8988T (cell line): ENCODE results near the gene ICOS.
"Not testable (repeated sequence)": the region's sequence is repeated elsewhere in the genome, so short reads cannot be mapped to it uniquely, and the experiment has no call there.

ENCODE experiments used
- DNase-seq: peaks from one replicate; pipeline ENCODE4 v3.0.0; 2011

The ICOS gene

GRCh38 chr2:203983064-203983715 lies 46.6 kb downstream of the ICOS start:
- no peak for DNase-seq

DNA sequence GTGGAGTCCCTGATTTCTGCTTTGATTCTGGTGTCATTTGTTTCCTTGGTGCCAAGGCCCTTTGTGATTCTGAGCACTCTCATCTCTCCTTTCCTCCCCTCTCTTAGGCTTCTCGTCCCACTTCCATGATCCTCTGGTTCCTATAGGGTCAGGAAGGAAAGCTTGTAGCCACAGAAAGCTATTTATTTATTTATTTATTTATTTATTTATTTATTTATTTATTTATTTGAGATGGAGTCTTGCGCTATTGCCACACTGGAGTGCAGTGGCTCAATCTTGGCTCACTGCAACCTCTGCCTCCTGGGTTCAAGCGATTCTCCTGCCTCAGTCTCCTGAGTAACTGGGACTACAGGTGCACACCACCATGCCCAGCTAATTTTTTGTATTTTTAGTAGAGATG lies 49.4 kb downstream of the ICOS start:
- DNase-seq = not testable (repeated sequence)

DNA sequence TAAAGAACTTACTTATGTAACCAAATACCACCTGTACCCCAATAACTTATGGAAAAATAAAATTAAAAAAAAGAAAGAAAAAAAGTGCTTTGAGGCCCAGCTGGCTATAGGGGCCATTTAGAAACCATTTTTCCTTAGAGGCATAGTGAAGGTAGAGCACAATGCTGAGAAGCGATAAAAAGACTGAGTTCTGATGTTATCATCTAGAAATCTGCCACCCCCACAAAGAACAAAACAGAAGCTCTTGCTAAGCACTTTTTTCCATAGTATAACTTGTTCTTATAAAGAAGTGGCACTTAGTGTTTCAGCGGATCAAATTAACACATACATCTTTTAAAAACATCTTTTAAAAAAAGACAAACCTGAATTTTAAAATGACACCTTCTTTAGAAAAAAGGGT lies 51.4 kb downstream of the ICOS start:
- no peak for DNase-seq

DNA sequence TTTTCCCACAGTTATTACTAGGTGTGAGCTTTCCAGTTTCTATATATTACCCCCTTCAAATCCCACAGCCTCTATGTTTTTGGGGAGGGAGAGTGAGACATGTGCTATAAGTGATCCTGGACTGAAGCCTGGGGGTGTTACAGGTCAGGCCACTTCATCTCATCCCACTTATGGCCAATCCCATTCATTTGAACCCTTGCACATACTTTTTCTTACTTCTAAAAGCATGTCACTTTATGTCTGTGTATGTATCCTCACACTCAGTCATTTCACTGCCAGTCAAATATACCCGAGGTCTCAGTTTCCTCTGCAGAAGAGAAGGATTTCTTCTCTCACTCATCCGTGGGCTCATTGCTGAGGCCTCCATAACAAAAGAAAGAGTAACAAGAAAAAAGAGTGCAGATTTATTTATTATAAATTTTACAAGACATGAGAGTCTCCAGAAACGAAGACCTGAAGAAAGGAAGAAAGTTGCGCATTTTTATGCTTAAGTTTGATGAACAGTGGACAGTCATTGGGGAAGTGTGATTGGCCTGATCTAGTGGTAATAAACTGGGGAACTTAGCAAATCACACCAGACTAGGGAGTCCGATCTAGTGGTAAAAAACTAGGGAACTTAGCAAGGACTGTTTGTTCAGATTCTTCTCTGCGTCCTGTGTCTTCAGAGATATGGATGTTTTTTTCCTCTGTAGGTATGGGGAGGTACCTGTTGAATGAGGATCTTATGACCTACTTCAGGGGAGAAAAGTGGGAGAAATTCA lies 52.1 kb downstream of the ICOS start:
- DNase-seq = no peak

DNA sequence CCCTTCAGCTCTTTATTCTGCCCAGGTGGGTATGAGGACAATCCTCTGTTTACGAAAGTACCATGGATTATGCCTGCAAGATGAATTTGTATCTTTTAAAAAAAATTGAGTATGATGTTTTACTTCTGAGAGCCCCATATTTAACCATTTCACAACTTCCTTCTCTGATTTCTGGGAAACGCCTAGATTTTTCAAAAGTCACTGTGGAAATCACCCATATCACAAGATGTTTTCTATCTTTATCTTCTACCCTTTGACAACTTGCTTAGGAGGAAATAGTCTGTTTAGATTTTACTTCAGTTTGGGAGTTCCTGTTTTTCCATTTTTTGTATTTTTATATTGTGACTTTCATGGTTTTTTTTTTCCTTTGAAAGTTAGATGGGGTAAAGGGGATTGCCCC lies 53.0 kb downstream of the ICOS start:
- no peak for DNase-seq

- no peak for DNase-seq
Measured at GRCh38 chr2:203992509-203992908, 55.9 kb downstream of the ICOS start.

GRCh38 chr2:203993011-203993410 lies 56.4 kb downstream of the ICOS start:
- DNase-seq = no peak

GRCh38 chr2:203993560-203993959 lies 57.0 kb downstream of the ICOS start:
- no peak for DNase-seq

- no peak for DNase-seq
Measured at GRCh38 chr2:203994735-203995134, 58.2 kb downstream of the ICOS start.

- no peak for DNase-seq
Measured at GRCh38 chr2:203996692-203997091, 60.1 kb downstream of the ICOS start.

GRCh38 chr2:203997481-203997880 lies 60.9 kb downstream of the ICOS start:
- no peak for DNase-seq

GRCh38 chr2:203997980-203998809 lies 61.6 kb downstream of the ICOS start:
- no peak for DNase-seq

- DNase-seq = no peak
Measured at GRCh38 chr2:203999835-204000234, 63.3 kb downstream of the ICOS start.

- DNase-seq = no peak
Measured at GRCh38 chr2:204000446-204000845, 63.9 kb downstream of the ICOS start.

- no peak for DNase-seq
Measured at GRCh38 chr2:204003276-204003990, 66.9 kb downstream of the ICOS start.

DNA sequence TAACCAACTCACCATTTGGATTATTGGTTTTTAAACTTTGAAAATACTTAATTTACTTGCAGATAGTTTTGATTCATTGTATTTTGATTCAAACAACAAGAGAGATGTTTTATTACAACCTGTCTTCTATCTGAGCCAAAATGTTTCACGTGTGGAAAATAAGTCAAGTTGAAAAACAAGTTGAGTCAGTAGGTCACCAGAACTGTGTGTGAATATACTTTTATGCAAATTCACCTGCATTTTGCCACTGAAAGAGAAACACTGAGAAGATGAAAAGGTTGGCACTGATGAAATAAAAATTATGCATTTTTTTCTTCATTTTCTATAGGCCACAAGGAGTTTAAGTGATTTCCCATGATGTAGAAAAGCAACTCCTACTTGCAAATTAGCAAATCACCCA lies 68.3 kb downstream of the ICOS start:
- DNase-seq = no peak

DNA sequence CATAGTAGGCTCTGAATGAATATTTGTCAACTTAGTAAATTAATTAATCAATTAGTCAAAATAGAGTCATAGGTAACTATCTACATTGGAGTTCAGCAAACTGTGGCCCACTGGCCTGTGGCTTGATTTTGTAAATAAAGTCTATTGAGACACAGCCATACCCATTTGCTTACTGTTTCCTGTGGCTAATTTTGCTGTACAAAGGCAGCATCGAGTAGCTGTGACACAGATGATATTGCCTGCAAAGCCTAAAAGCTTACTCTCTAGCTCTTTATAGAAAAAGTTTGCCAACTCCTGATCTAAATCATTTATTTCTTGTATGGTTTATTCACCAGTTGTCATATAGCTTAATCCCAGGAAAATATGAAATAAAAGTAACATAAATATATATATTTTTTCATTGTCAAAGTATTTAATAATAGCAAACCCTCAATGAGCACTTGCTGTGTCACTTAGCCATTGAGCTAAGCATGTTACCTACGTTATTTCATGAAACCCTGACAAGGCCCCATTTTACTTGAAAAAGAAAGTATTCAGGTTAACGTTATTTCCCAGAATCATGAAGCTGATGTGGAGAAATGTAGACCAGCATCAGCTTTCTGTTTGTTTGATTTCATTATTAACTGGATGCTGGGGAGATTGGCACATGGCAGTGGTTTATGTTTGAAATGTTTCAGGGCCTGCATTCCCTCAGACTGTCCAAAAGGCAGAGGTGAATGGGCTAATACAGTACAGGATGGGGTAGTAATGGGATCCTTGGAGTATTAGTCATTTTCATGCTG lies 69.6 kb downstream of the ICOS start:
- DNase-seq = no peak

DNA sequence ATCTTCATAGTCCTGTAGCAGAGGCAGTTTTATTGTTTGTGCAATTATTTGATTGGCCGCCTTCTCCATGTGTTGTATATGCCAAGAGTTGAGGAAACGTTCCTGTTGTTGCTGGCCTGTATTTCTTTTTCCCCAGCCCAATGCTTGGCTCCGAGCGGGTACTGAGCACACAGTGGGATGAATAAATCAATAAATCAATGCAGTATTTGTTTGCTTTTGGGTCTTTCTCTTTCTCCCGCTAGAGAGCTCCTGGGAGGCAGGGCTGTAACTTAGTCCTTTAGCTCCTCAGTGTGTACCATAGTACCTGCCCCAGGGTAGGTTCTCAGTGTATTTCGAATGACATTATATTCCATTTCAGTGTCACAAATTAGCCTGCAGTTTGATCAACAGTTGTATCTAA lies 71.8 kb downstream of the ICOS start:
- DNase-seq = no peak

- no peak for DNase-seq
Measured at GRCh38 chr2:204010628-204011560, 74.3 kb downstream of the ICOS start.
